GM08714 (cell line): Measurements from ENCODE around the gene OGFRL1.

Source experiments
- H3K4me3 ChIP-seq: fragments of 200-500 bp; sonication (Bioruptor generic); 2 replicates; pipeline ENCODE4 v1.5.1; 2014; ENCODE audit warnings: mild to moderate bottlenecking, low read length, inconsistent platforms
- ZNF274 ChIP-seq: IDR thresholded peaks from 2 replicates; pipeline ENCODE4 v1.6.1; 2012; ENCODE audit warnings: mild to moderate bottlenecking, low read depth, low read length

OGFRL1 gene

GRCh38 chr6:71268735-71269437 lies 19.7 kb upstream of the OGFRL1 start:
- no peak for TF ChIP-seq ZNF274
- H3K4me3 ChIP-seq, result no peak overlapping the region

DNA sequence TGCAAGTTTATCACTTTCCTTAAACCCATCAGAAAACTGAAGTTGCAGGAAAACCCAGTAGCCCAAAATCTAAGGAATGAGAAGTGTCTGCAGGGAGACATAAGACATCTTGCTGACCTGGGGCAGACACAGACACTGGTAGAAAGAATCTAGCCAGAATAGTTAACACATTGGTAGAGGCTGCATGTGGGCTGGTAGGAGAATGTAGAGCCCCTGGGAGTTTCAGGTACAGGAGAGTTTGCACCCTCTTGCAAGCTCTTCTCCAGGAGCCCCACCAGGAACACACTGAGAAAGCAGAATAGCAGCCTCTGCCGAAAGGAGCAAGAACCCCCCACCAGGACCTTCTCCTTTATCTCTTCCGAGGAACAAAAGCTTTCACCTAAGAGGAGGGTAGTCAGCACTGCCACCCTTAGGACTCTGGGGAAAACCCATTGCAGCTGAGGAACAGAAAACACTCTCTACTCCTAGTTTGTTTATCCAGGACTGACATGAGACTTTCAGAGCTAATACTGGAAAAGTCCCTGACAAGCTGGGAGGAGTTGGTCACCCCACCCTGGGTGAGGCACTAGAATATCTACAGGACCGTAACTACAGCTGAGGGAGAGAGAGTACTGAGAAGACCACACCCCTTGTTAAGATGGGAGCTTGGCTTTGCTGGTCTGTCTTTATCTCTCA lies 10.5 kb upstream of the OGFRL1 start:
- no peak overlapping the region for H3K4me3 ChIP-seq
- TF ChIP-seq ZNF274, result no peak

- H3K4me3 ChIP-seq, result no peak overlapping the region
- TF ChIP-seq ZNF274, result no peak
Measured at GRCh38 chr6:71279321-71279720, 9.3 kb upstream of the OGFRL1 start.

- no peak for TF ChIP-seq ZNF274
- H3K4me3 ChIP-seq, result no peak overlapping the region
Measured at GRCh38 chr6:71279740-71280139, 8.9 kb upstream of the OGFRL1 start.

GRCh38 chr6:71280701-71281100 lies 7.9 kb upstream of the OGFRL1 start:
- TF ChIP-seq ZNF274, result no peak
- no peak overlapping the region for H3K4me3 ChIP-seq

GRCh38 chr6:71284785-71285184 lies 3.8 kb upstream of the OGFRL1 start:
- no peak for TF ChIP-seq ZNF274
- no peak overlapping the region for H3K4me3 ChIP-seq

GRCh38 chr6:71287038-71287437 lies 1.6 kb upstream of the OGFRL1 start:
- H3K4me3 ChIP-seq, result no peak overlapping the region
- no peak for TF ChIP-seq ZNF274

- H3K4me3 ChIP-seq, result peak overlapping the region; percentile 99; the same call in 1 of the 2 replicates
- no peak for TF ChIP-seq ZNF274
Measured at GRCh38 chr6:71287926-71288227, 734 bp upstream of the OGFRL1 start.

DNA sequence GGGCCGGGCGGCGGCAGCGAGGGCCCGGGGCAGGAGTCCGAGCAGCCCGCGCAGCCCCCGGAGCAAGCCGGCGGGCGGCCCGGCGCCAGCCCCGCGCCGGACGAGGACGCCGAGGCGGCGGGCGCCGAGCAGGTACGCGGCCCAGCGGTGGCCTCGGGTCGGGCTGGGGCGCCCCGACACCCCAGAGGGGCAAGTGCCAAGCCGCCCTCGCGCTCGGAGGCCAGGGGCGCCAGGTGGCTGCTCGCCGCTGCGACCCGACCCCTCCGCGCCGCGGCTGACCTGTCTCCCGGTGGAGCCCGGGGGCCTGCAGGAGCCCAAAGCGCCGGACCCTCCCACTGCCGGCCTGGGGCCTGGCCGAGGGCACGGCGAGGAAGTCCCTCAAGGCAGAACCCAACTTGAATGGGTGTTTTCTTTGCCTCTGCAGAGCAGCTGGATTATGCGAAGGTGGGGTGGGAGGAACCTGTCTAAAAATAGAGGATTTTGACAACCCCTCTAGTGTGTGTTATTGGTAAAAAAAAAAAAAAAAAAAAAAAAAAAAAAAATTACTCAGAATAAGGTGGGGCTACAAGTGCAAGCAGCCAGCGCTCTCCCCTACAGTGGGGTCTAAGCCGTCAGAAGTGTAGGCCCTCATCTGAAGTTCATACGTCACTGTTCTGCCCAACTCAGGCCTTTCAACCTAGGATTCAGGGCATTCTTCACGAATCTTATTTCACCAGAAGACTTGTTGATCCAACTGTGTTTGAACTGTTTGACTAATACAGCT lies 609 bp downstream of the OGFRL1 start:
- H3K4me3 ChIP-seq, result peak overlapping the region; percentile 99
- no peak for TF ChIP-seq ZNF274

GRCh38 chr6:71289802-71290175 lies 1.2 kb downstream of the OGFRL1 start:
- peak overlapping the region; percentile 99 for H3K4me3 ChIP-seq
- TF ChIP-seq ZNF274, result no peak

DNA sequence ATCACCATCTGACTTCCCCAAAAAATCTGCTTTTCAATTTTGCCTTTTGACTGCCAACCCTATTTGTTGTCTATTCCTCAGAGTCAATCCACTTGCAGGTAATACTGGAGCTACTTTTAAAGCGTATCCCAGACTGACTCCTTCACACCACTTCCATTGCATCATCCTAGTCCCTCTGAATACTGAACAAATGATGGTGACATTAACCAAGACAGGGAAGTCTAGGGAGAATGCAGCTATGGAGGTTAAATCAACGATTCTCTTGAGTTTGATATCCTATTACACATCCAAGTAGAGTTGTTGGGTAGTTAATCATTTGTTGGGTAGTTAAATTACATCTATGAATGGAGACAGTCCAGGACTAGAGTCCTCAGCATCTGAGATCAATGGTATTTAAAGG lies 2.0 kb downstream of the OGFRL1 start:
- TF ChIP-seq ZNF274, result no peak
- no peak overlapping the region for H3K4me3 ChIP-seq

DNA sequence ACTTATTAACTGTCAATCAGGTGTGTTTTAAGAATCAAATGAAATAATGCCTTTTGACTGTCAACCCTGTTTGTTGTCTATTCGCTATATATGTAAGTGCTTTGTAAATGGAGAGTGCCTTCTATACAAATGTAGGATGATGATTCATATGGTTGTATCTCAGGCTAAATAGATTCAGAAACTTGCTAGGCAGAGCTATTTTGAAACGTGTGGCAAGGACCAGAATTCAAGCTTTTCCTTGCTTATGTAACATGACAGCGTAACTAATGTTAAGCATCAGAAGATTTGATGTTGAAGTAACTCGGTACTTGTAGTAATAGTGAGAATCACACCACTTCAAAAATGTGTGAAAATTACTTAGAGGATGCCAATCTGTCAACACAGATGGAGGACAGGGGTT lies 3.4 kb downstream of the OGFRL1 start:
- H3K4me3 ChIP-seq, result no peak overlapping the region
- TF ChIP-seq ZNF274, result no peak

DNA sequence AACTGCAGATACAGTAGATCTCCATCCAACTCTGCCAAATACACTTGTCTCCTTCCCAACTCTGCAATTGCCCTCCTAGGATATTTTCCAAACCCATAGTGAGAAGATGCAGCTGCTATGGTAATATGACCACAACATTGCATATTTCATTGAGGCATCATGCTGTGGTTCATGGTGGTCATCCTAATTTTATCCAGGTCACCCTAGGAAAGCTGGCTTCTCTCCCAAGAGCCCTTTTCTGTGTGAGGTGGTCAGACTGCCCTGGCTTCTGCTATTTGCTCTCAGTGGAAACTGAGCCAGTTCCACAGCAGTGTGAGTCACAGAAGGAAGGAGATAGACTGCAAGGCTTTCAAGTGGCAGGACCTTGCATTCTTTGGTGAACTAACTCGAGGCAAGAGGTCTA lies 5.5 kb downstream of the OGFRL1 start:
- H3K4me3 ChIP-seq, result no peak overlapping the region
- no peak for TF ChIP-seq ZNF274

DNA sequence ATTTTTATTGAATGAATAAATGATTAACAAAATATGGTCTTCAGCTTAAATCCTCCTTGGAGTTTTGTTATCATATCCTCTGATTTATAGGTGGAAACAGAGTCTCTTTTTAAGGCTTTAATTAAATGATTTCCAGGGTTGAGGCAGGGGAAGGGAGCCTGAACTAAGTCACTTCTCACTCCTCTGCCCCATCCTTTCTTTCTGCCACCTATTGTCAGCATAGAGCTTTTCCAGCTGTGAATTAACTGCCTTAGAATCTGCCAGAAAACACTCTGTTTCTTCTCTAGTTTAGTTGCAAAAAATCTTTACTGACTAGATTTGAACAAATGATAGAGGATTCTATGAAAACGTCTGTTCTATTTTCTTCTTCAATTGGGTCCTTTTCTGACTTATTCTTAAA lies 9.8 kb downstream of the OGFRL1 start:
- TF ChIP-seq ZNF274, result no peak
- H3K4me3 ChIP-seq, result no peak overlapping the region

DNA sequence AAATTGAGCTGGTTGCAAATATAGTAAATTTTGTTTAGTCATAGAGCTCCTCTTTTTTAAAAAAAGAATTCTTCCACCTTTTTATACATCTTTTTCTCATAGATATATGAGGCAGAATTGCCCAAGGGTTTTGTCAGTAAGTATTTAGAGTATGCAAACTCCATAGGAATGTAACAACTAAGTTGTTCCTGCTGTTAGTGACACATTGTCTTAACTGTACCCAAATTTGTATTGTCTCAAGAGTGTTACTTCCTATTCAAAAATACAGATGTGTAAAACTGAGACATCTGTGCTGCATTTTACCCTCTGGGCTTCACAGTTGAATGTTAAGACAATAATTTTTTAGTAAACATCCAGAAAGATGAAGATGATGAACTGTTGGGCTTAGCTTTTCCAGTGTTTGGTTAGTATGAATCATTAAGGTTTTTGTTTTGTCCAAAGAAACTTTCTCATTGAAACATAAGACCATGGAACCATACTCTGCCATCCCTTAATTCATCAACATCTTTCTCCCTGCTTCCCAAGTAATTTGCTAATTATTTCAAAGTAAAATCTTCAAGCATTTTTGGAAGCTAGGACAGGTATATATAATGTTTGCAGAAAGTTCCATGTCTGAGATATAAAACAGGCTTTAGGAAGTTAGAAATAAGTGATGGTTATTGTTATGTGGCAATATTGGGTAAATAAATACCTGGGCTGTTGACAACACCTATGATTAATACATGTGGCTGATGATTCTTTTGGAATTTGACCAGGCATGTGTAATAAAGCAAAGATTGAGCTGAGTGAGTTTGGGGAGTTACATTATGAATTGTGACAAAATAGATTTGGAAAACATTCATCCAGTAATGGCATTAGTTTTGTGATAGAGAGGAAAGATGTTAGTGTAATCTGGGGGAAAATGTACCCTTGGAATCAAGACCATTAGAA lies 11.2 kb downstream of the OGFRL1 start:
- no peak overlapping the region for H3K4me3 ChIP-seq
- TF ChIP-seq ZNF274, result no peak
